BLaER1 (cell line): ENCODE measurements around the gene EPS8L3.

Experiments used
- H3K27ac ChIP-seq: shearing (Covaris generic); formaldehyde crosslinking; 2 replicates; pipeline ENCODE4 v1.8.1; 2022
- H3K27me3 ChIP-seq: shearing (Covaris generic); formaldehyde crosslinking; 2 replicates; pipeline ENCODE4 v1.8.1; 2022
- H3K36me3 ChIP-seq: shearing (Covaris generic); formaldehyde crosslinking; 2 replicates; pipeline ENCODE4 v1.8.1; 2022
- H3K4me1 ChIP-seq: shearing (Covaris generic); formaldehyde crosslinking; 2 replicates; pipeline ENCODE4 v1.8.1; 2022
- H3K4me2 ChIP-seq: shearing (Covaris generic); formaldehyde crosslinking; 2 replicates; pipeline ENCODE4 v1.8.1; 2022
- H3K4me3 ChIP-seq: shearing (Covaris generic); formaldehyde crosslinking; 2 replicates; pipeline ENCODE4 v1.8.1; 2022
- H3K9ac ChIP-seq: shearing (Covaris generic); formaldehyde crosslinking; 2 replicates; pipeline ENCODE4 v1.8.1; 2022
- H3K9me3 ChIP-seq: shearing (Covaris generic); formaldehyde crosslinking; 2 replicates; pipeline ENCODE4 v1.8.1; 2022
- H4K20me1 ChIP-seq: shearing (Covaris generic); formaldehyde crosslinking; 2 replicates; pipeline ENCODE4 v1.8.1; 2022
- Cebpa-rat ChIP-seq: shearing (Covaris generic); IDR thresholded peaks from 2 replicates; pipeline ENCODE4 v1.8.1; 2022

Gene EPS8L3

DNA sequence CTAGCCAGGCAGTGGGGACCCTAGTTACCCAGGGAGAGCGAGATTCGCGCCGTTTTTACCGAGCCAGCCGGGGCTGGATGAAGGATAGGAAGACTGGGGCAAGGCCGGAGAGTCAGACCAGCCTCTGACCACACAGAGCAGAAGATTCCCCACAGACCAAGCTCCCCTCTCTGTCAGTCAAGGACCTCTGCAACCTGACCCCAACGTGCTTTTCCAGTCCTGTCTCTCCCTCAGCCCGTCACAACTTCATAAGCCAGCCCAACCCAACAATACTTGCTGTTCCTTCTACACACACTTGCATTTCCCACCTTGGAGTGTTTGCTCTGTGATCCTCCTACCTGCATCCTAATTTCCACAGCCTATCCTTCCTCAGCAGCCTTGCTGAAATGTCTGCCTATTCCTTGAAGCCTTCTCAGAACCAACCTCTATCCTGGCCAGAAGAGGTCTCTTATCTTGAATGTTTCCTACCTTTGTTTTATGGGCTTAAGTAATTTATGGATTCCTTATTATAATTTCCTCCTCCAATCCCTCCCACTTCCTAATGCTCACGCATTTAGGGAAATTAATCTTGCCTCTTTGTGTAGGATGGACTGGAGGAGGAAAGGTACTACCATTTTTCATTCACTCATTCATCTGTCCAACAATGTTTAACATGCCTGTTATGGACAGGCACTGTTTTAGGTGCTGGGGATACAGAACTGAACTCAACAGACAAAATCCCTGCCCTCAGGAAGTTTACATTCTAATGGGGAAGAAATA lies 22.9 kb downstream of the EPS8L3 start, which contains the start of gene GSTM3:
Gene GSTM3 (minus strand): TSS at position 424 of the 759 bp plus-strand sequence. CDS start 751 bp downstream, outside the sequence.
- H3K4me1 ChIP-seq: no peaks in the 10 kb centered on the region
- H4K20me1 ChIP-seq: no peaks in the 10 kb centered on the region
- TF ChIP-seq Cebpa-rat: no peak
- no peaks in the 10 kb centered on the region for H3K36me3 ChIP-seq
- no peak within 1 kb of the TSS for H3K9ac ChIP-seq
- peaks cover 20% of the 10 kb centered on the region for H3K9me3 ChIP-seq
- no peak within 1 kb of the TSS for H3K27ac ChIP-seq
- H3K27me3 ChIP-seq: peaks cover 31% of the 10 kb centered on the region
- H3K4me3 ChIP-seq: no peak within 1 kb of the TSS
- H3K4me2 ChIP-seq: no peak within 1 kb of the TSS

GRCh38 chr1:109739738-109740614 lies 23.7 kb downstream of the EPS8L3 start:
- Histone ChIP-seq H3K36me3 (no peaks in the 10 kb centered on the region), H3K4me3 (no peak overlapping the region), H3K27ac (no peak overlapping the region), H3K9ac (no peak overlapping the region), H3K9me3 (peaks cover 20% of the 10 kb centered on the region), H4K20me1 (no peaks in the 10 kb centered on the region), H3K4me1 (no peaks in the 10 kb centered on the region), H3K27me3 (peaks cover 31% of the 10 kb centered on the region), H3K4me2 (no peak overlapping the region)
- no peak for TF ChIP-seq Cebpa-rat

DNA sequence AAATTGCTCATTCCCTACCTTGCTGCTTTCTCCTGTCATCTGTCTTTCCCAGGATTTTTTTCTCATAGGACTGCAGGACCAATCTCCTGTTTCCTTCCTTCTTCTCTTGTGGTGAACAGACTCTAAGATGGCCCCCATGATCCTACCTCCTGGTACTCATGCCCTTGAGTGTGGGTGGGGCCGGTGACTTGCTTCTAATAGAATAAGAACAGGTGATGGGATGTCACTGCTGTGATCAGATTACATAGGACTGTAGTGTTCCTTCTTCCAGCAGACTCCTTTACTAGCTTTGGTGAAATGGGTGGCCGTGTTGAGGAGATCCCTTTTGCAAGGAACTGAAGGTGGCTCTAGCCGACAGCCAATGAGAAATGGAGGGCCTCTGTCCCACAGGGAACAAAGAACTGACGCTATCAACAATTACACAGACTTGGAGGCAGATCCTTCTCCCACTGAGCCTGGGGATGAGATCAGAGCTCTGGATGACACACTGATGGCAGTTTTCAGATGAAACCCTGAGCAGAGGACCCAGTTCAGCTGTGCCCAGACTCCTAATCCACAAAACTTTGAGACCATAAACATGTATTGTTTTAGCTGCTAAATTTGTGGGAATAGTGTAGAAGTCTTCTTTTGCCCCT lies 30.4 kb downstream of the EPS8L3 start:
- TF ChIP-seq Cebpa-rat: no peak
- Histone ChIP-seq H3K36me3 (no peaks in the 10 kb centered on the region), H3K27ac (no peak overlapping the region), H3K4me1 (no peaks in the 10 kb centered on the region), H3K9me3 (no peaks in the 10 kb centered on the region), H3K27me3 (no peaks in the 10 kb centered on the region), H3K4me2 (no peak overlapping the region), H4K20me1 (no peaks in the 10 kb centered on the region), H3K9ac (no peak overlapping the region), H3K4me3 (no peak overlapping the region)

DNA sequence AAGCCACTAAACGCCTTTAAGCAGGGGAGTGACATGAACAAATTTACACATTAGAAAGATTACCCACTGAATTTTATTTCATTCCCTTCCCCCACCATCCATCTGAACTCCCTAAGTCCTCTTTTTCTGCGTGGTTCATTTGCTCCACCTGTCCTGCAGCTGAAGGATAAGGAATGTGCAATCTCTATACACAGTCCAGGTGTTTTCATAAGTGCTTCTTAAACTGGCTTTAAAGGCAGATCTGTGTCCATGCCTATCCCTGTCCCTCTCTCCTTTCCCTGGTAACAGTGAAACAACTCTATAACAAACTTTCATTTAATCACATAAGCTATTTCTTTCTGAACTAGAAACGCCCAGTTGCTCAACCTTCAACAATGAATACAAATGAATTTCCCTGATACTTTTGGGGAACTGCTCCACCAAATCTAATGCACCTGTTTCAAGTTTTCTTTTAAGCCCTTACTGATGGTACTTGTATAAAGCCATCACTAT lies 31.3 kb downstream of the EPS8L3 start:
- no peaks in the 10 kb centered on the region for H4K20me1 ChIP-seq
- H3K27me3 ChIP-seq: no peaks in the 10 kb centered on the region
- no peak overlapping the region for H3K27ac ChIP-seq
- no peaks in the 10 kb centered on the region for H3K4me1 ChIP-seq
- TF ChIP-seq Cebpa-rat: no peak
- H3K9me3 ChIP-seq: no peaks in the 10 kb centered on the region
- H3K9ac ChIP-seq: no peak overlapping the region
- H3K4me2 ChIP-seq: no peak overlapping the region
- no peaks in the 10 kb centered on the region for H3K36me3 ChIP-seq
- H3K4me3 ChIP-seq: no peak overlapping the region

- Histone ChIP-seq H3K4me2 (no peak overlapping the region), H3K4me1 (0 out of 2 replicates have a peak, but pooled peaks cover 5% of the 10 kb centered on the region), H3K27ac (no peak overlapping the region), H3K27me3 (no peaks in the 10 kb centered on the region), H3K4me3 (no peak overlapping the region), H3K9ac (no peak overlapping the region), H4K20me1 (no peaks in the 10 kb centered on the region), H3K9me3 (peaks cover 9% of the 10 kb centered on the region; the same call in 1 of the 2 replicates), H3K36me3 (no peaks in the 10 kb centered on the region)
- TF ChIP-seq Cebpa-rat: no peak
Observed at GRCh38 chr1:109730666-109731065, 33.1 kb downstream of the EPS8L3 start.

GRCh38 chr1:109728870-109729269 lies 34.9 kb downstream of the EPS8L3 start:
- no peak overlapping the region for H3K4me2 ChIP-seq
- H3K36me3 ChIP-seq: no peaks in the 10 kb centered on the region
- no peaks in the 10 kb centered on the region for H4K20me1 ChIP-seq
- no peak for TF ChIP-seq Cebpa-rat
- H3K27ac ChIP-seq: no peak overlapping the region
- 0 out of 2 replicates have a peak, but pooled peaks cover 5% of the 10 kb centered on the region for H3K4me1 ChIP-seq
- H3K27me3 ChIP-seq: no peaks in the 10 kb centered on the region
- peaks cover 9% of the 10 kb centered on the region; the same call in 1 of the 2 replicates for H3K9me3 ChIP-seq
- no peak overlapping the region for H3K9ac ChIP-seq
- no peak overlapping the region for H3K4me3 ChIP-seq

- Histone ChIP-seq H3K27me3 (no peaks in the 10 kb centered on the region), H3K4me2 (0 out of 2 replicates have a peak overlapping the region, but pooled peaks have one; percentile 4), H3K4me3 (no peak overlapping the region), H4K20me1 (no peaks in the 10 kb centered on the region), H3K9ac (no peak overlapping the region), H3K4me1 (0 out of 2 replicates have a peak, but pooled peaks cover 5% of the 10 kb centered on the region), H3K36me3 (no peaks in the 10 kb centered on the region), H3K9me3 (peaks cover 9% of the 10 kb centered on the region; the same call in 1 of the 2 replicates), H3K27ac (no peak overlapping the region)
- TF ChIP-seq Cebpa-rat: no peak
Observed at GRCh38 chr1:109726728-109727373, 36.9 kb downstream of the EPS8L3 start.

- Histone ChIP-seq H4K20me1 (no peaks in the 10 kb centered on the region), H3K27ac (no peak overlapping the region), H3K4me1 (0 out of 2 replicates have a peak, but pooled peaks cover 5% of the 10 kb centered on the region), H3K27me3 (no peaks in the 10 kb centered on the region), H3K36me3 (no peaks in the 10 kb centered on the region), H3K9ac (no peak overlapping the region), H3K4me2 (no peak overlapping the region), H3K9me3 (peaks cover 9% of the 10 kb centered on the region; the same call in 1 of the 2 replicates), H3K4me3 (no peak overlapping the region)
- no peak for TF ChIP-seq Cebpa-rat
Observed at GRCh38 chr1:109726007-109726406, 37.7 kb downstream of the EPS8L3 start.

GRCh38 chr1:109725510-109725909 lies 38.2 kb downstream of the EPS8L3 start:
- 0 out of 2 replicates have a peak, but pooled peaks cover 5% of the 10 kb centered on the region for H3K4me1 ChIP-seq
- no peak for TF ChIP-seq Cebpa-rat
- H3K36me3 ChIP-seq: no peaks in the 10 kb centered on the region
- peaks cover 9% of the 10 kb centered on the region; the same call in 1 of the 2 replicates for H3K9me3 ChIP-seq
- H3K9ac ChIP-seq: no peak overlapping the region
- H4K20me1 ChIP-seq: no peaks in the 10 kb centered on the region
- no peak overlapping the region for H3K27ac ChIP-seq
- H3K27me3 ChIP-seq: no peaks in the 10 kb centered on the region
- H3K4me2 ChIP-seq: no peak overlapping the region
- H3K4me3 ChIP-seq: no peak overlapping the region
